Keratinocyte (primary cell): Measurements from ENCODE around the gene OR5A1. TPM values are rescaled to one million over a fixed set of nuclear protein-coding genes. Genes with fewer than 3 reads are reported as not detected.

Source experiments
- DNase-seq: peaks from one replicate; pipeline ENCODE4 v3.0.0-alpha.2; 2011; ENCODE audit warnings: low read depth, missing footprints, low spot score
- FAIRE-seq: peaks from 2 replicates; lab custom pipeline; 2011; peaks lifted over from hg19 to GRCh38; lab: Jason Lieb, UNC
- H2AFZ ChIP-seq: 2 replicates; pipeline ENCODE4 v1.6.0; 2012; ENCODE audit warnings: low read length, control low read depth, inconsistent platforms; ENCODE audit not compliant: control insufficient read depth
- H3K27ac ChIP-seq: 2 replicates; pipeline ENCODE4 v1.5.1; 2011; ENCODE audit warnings: low read length; ENCODE audit not compliant: control insufficient read depth, insufficient read depth
- H3K27me3 ChIP-seq: 3 replicates; pipeline ENCODE4 v1.6.0; 2011; ENCODE audit warnings: low read length; ENCODE audit not compliant: control insufficient read depth, insufficient read depth; ENCODE audit errors: extremely low read depth
- H3K36me3 ChIP-seq, 2 experiments: 2 replicates in 1 of 2; 3 replicates in 1 of 2; pipeline ENCODE4 v1.5.1; 2011; ENCODE audit warnings: low read length in 2 of 2, mild to moderate bottlenecking in 1 of 2; ENCODE audit not compliant: control insufficient read depth in 2 of 2, insufficient read depth in 2 of 2; ENCODE audit errors: extremely low read depth in 1 of 2
- H3K4me1 ChIP-seq: 3 replicates; pipeline ENCODE4 v1.5.1; 2011; ENCODE audit warnings: low read length; ENCODE audit not compliant: control insufficient read depth, insufficient read depth; ENCODE audit errors: extremely low read depth
- H3K4me2 ChIP-seq: 3 replicates; pipeline ENCODE4 v1.6.0; 2011; ENCODE audit warnings: low read depth, low read length; ENCODE audit not compliant: control insufficient read depth, insufficient read depth; ENCODE audit errors: extremely low read depth
- H3K4me3 ChIP-seq, 3 experiments: fragments of 200-600 bp in 1 of 3; sonication (generic) in 1 of 3; 2 replicates in 2 of 3; 3 replicates in 1 of 3; pipeline ENCODE4 v1.5.1; 2011 to 2016; ENCODE audit warnings: low read length in 3 of 3, mild to moderate bottlenecking in 3 of 3, control low read depth in 2 of 3, inconsistent platforms in 1 of 3, low read depth in 1 of 3, mixed read lengths in 1 of 3, mixed run types in 1 of 3, moderate library complexity in 1 of 3; ENCODE audit not compliant: control insufficient read depth in 2 of 3, insufficient read depth in 2 of 3; ENCODE audit errors: extremely low read depth in 1 of 3
- H3K79me2 ChIP-seq: 2 replicates; pipeline ENCODE4 v1.6.0; 2012; ENCODE audit warnings: low read length; ENCODE audit not compliant: control insufficient read depth, insufficient read depth
- H3K9ac ChIP-seq: 3 replicates; pipeline ENCODE4 v1.6.0; 2011; ENCODE audit warnings: low read length; ENCODE audit not compliant: control insufficient read depth, insufficient read depth; ENCODE audit errors: extremely low read depth
- H3K9me1 ChIP-seq: 3 replicates; pipeline ENCODE4 v1.6.0; 2011; ENCODE audit warnings: low read length; ENCODE audit not compliant: control insufficient read depth, insufficient read depth; ENCODE audit errors: extremely low read depth
- H3K9me3 ChIP-seq: 2 replicates; pipeline ENCODE4 v1.5.1; 2012; ENCODE audit warnings: low read depth, low read length; ENCODE audit not compliant: control insufficient read depth
- H4K20me1 ChIP-seq: 3 replicates; pipeline ENCODE4 v1.6.0; 2011; ENCODE audit warnings: low read length; ENCODE audit not compliant: control insufficient read depth, insufficient read depth; ENCODE audit errors: extremely low read depth
- EZH2 ChIP-seq: IDR thresholded peaks from one replicate; pipeline ENCODE4 v1.6.1; 2012; ENCODE audit warnings: inconsistent platforms, mild to moderate bottlenecking, low read length, moderate library complexity
- dilution Hi-C: fragments of 300-500 bp; cut with MboI; formaldehyde crosslinking; loops from one replicate; pipeline ENCODE4 v1.7.0; 2020; ENCODE audit warnings: low sequenced_read_pairs; ENCODE audit not compliant: extremely low pct_ligation_motif_present
- polyA plus RNA-seq, 5 experiments: library from polyadenylated mRNA; depleted of rRNA in 3 of 5; stranded (reverse) in 3 of 5; stranded (forward) in 1 of 5; unstranded in 1 of 5; fragments of >200 nt; gene quantifications; 1 replicate in 1 of 5; 2 replicates in 3 of 5; 3 replicates in 1 of 5; pipeline versions ENCODE4 v1.2.1 to v1.2.3, GENCODE V29; 2011 to 2012; ENCODE audit warnings: missing spikeins in 2 of 5, low read depth in 1 of 5, low replicate concordance in 1 of 5
- TF ChIP-seq, protein P1 (sequence below), 3 experiments: IDR thresholded peaks in 1 of 3; conservative IDR thresholded peaks in 1 of 3; optimal IDR thresholded peaks in 1 of 3; 2 replicates in 2 of 3; 3 replicates in 1 of 3; pipeline versions ENCODE3 to v1.5.1; 2011; ENCODE audit warnings: low read length in 3 of 3, mild to moderate bottlenecking in 3 of 3, moderate library complexity in 2 of 3, control low read depth in 1 of 3, inconsistent platforms in 1 of 3; ENCODE audit not compliant: insufficient read depth in 2 of 3; ENCODE audit errors: extremely low read depth in 1 of 3

The OR5A1 gene
- polyA plus RNA-seq, 1 donor (not counting 4 experiments of a cell fraction or from before 2014, with no cell fraction given), result not detected

DNA sequence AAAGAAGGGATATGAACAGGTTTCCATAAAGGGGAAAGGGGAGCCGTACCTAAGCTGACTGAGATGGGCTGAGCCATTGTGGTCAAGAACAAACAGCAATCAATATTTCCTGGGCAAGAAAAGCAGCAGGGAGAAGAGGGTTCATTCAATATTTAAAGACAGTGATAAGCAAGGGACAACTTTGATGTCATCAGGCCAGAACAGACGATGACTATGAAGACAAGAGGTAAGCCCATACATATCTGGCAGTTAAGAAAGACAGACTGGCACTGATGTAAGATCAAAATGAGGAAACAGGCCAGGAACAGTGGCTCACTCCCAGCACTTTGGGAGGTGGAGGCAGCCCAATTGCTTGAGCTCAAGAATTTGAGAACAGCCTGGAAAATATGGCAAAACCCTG lies 12.4 kb upstream of the OR5A1 start:
- Histone ChIP-seq H3K27ac (no peak overlapping the region), H2AFZ (no peak overlapping the region), H3K9me3 (no peaks in the 10 kb centered on the region), H3K4me2 (no peak overlapping the region), H3K4me3 (no peak overlapping the region), H3K9me1 (no peaks in the 10 kb centered on the region), H3K79me2 (no peaks in the 10 kb centered on the region), H3K36me3 (no peaks in the 10 kb centered on the region), H4K20me1 (no peaks in the 10 kb centered on the region), H3K4me1 (no peaks in the 10 kb centered on the region), H3K9ac (no peak overlapping the region), H3K27me3 (no peaks in the 10 kb centered on the region)
- no peak for FAIRE-seq
- dilution Hi-C loops, result no loop called here
- DNase-seq, result no peak
- TF ChIP-seq, protein P1, sequence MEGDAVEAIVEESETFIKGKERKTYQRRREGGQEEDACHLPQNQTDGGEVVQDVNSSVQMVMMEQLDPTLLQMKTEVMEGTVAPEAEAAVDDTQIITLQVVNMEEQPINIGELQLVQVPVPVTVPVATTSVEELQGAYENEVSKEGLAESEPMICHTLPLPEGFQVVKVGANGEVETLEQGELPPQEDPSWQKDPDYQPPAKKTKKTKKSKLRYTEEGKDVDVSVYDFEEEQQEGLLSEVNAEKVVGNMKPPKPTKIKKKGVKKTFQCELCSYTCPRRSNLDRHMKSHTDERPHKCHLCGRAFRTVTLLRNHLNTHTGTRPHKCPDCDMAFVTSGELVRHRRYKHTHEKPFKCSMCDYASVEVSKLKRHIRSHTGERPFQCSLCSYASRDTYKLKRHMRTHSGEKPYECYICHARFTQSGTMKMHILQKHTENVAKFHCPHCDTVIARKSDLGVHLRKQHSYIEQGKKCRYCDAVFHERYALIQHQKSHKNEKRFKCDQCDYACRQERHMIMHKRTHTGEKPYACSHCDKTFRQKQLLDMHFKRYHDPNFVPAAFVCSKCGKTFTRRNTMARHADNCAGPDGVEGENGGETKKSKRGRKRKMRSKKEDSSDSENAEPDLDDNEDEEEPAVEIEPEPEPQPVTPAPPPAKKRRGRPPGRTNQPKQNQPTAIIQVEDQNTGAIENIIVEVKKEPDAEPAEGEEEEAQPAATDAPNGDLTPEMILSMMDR (optimal IDR thresholded peaks at IDR 0.05 in 1 of 3, IDR thresholded peaks at IDR 0.05 in 1 of 3, conservative IDR thresholded peaks at IDR 0.05 in 1 of 3; ENCODE audit: extremely low read depth in 1 of 3, insufficient read depth in 2 of 3, low read length in 3 of 3), result no peak
- TF ChIP-seq EZH2, result no peak

DNA sequence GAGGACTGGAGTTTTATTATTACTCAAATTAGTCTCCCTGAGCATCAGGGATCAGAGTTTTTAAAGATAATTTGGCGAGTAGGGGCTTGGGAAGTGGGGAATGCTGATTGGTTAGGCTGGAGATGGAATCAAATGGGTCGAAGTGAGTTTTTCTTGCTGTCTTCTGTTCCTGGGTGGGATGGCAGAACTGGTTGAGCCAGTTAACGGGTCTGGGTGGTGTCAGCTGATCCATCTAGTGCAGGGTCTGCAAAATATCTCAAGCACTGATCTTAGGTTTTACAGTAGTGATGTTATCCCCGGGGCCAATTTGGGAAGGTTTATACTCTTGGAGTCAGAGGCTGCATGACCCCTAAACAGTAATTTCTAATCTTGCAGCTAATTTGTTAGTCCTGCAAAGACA lies 11.1 kb upstream of the OR5A1 start:
- dilution Hi-C loops, result no loop called here
- TF ChIP-seq EZH2, result no peak
- no peaks in the 10 kb centered on the region for H4K20me1 ChIP-seq

DNA sequence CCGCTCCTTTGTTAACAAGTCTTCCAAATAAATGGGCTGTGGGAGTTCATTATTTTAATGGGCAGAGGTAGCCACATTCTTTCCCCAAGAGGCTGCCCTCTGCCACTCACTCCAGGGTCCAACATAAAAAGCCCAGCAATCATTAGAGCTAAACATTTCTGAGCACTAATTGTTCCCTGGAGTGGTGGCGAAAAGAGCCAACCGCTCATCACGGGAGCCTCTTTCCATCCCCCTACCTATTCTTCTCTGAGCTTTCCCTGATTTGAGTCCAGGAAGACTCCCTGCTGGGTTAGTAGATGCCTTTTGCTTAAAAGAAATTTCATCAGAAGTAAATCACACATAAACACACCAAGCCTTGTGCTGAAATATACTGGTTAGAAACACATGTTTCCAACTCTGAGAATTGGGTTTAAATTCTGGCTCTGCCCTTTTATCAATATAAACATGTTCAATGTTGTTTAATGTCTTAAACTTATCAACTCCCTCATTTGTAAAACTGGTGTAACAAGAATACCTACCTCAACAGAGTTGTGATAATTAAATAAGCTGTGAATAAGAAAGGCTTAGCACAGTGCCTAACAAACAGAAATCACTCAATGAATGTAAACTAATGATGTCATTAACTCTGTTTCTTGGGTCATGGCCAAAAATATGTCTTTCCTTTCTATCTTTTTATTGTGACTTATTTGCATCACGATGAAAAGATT lies 9.8 kb upstream of the OR5A1 start, which contains the start of gene OR5A2:
OR5A2 (minus strand) TSS at position 53 of the 707 bp plus-strand sequence. CDS start 3,460 bp downstream, outside the sequence.
- Histone ChIP-seq H3K27me3 (no peaks in the 10 kb centered on the region), H3K79me2 (no peaks in the 10 kb centered on the region), H4K20me1 (no peaks in the 10 kb centered on the region), H3K4me3 (no peak within 1 kb of the TSS), H3K9me1 (no peaks in the 10 kb centered on the region), H3K9me3 (no peaks in the 10 kb centered on the region), H3K4me1 (no peaks in the 10 kb centered on the region), H3K9ac (no peak within 1 kb of the TSS), H3K4me2 (no peak within 1 kb of the TSS), H3K27ac (no peak within 1 kb of the TSS), H3K36me3 (no peaks in the 10 kb centered on the region), H2AFZ (no peak within 1 kb of the TSS)
- dilution Hi-C loops, result no loop called here
- no peak for TF ChIP-seq EZH2
- DNase-seq, result no peak
- FAIRE-seq, result no peak

More for the DNA sequence above, 11.1 kb upstream of the OR5A1 start:
- H3K27ac ChIP-seq, result no peak overlapping the region
- H3K27me3 ChIP-seq, result no peaks in the 10 kb centered on the region
- no peak overlapping the region for H3K9ac ChIP-seq
- no peaks in the 10 kb centered on the region for H3K9me1 ChIP-seq
- DNase-seq, result no peak
- no peaks in the 10 kb centered on the region for H3K4me1 ChIP-seq
- FAIRE-seq, result no peak
- no peaks in the 10 kb centered on the region for H3K9me3 ChIP-seq
- no peaks in the 10 kb centered on the region for H3K36me3 ChIP-seq
- no peak overlapping the region for H3K4me3 ChIP-seq
- no peak overlapping the region for H2AFZ ChIP-seq
- no peak overlapping the region for H3K4me2 ChIP-seq
- H3K79me2 ChIP-seq, result no peaks in the 10 kb centered on the region
